K562 (cell line): ENCODE measurements around the gene APC2. TPM values are rescaled to one million over a fixed set of nuclear protein-coding genes. Genes with fewer than 3 reads are reported as not detected.

ENCODE experiments used
- ATAC-seq: fragments of 200-7000 bp; cut with Tn5 transposase; 3 replicates; pipeline ENCODE4 v1.9.1; 2020; ENCODE audit warnings: moderate library complexity
- BruUV-seq: library from RNA; stranded (reverse); fragments of 400-500 nt; replicated peaks from 2 replicates; lab custom pipeline; 2021; lab: Mats Ljungman, UMichigan
- CTCF ChIA-PET: fragments of 300-600 bp; formaldehyde crosslinking; extraction: SDS; loops from one replicate; lab custom pipeline; 2021; ENCODE audit warnings: low intra/inter-chr PET ratio; lab: Yijun Ruan, JAX
- POLR2A ChIA-PET: fragments of 300-600, 350-650 bp; sonication (Branson Sonifier 250); formaldehyde crosslinking; extraction: SDS; loops from one replicate; lab custom pipeline; 2021; ENCODE audit warnings: antibody characterized with exemption, inconsistent platforms; lab: Yijun Ruan, JAX
- DNase-seq, 4 experiments: peaks; one replicate each; pipeline versions ENCODE4 v3.0.0 to v3.0.0-alpha.2; 2011 to 2018; ENCODE audit warnings: low spot score in 3 of 4, mixed read lengths in 3 of 4; ENCODE audit errors: extremely low read depth in 1 of 4
- FAIRE-seq: peaks from 2 replicates; lab custom pipeline; 2011; peaks lifted over from hg19 to GRCh38; lab: Jason Lieb, UNC
- H2AFZ ChIP-seq: 2 replicates; pipeline ENCODE4 v1.6.0; 2011; ENCODE audit warnings: low read depth, low read length, control low read depth, inconsistent platforms
- H3K27ac ChIP-seq: fragments of 200-600 bp; 3 replicates; pipeline ENCODE4 v1.8.0; 2011; ENCODE audit warnings: low read depth, mild to moderate bottlenecking, control low read depth, inconsistent platforms, low read length, moderate library complexity, mixed read lengths; ENCODE audit errors: extremely low read depth
- H3K27me3 ChIP-seq, 2 experiments: fragments of 300-600 bp in 1 of 2; 2 replicates in 1 of 2; 3 replicates in 1 of 2; pipeline versions ENCODE4 v1.6.0 to v1.8.0; 2011; ENCODE audit warnings: inconsistent platforms in 2 of 2, low read length in 2 of 2, mild to moderate bottlenecking in 1 of 2, mixed read lengths in 1 of 2, moderate library complexity in 1 of 2; ENCODE audit not compliant: control insufficient read depth in 2 of 2, insufficient read depth in 2 of 2
- H3K36me3 ChIP-seq: fragments of 300-600 bp; 3 replicates; pipeline ENCODE4 v1.8.0; 2011; ENCODE audit warnings: mild to moderate bottlenecking, low read length, inconsistent platforms; ENCODE audit not compliant: control insufficient read depth, insufficient read depth
- H3K4me1 ChIP-seq, 2 experiments: fragments of 200-600 bp in 1 of 2; replicated peaks in 1 of 2; 2 replicates in 1 of 2; 3 replicates in 1 of 2; pipeline versions ENCODE4 v1.5.1 to v1.8.0; 2011; ENCODE audit warnings: inconsistent platforms in 2 of 2, low read length in 2 of 2, mild to moderate bottlenecking in 1 of 2, mixed read lengths in 1 of 2, moderate library complexity in 1 of 2; ENCODE audit not compliant: control insufficient read depth in 2 of 2, insufficient read depth in 2 of 2
- H3K4me2 ChIP-seq: 2 replicates; pipeline ENCODE4 v1.6.1; 2011; ENCODE audit warnings: low read length, control low read depth, inconsistent platforms, mixed read lengths; ENCODE audit not compliant: insufficient read depth
- H3K4me3 ChIP-seq: fragments of 200-600 bp; sonication (generic), shearing (Covaris generic); 2 replicates; pipeline ENCODE4 v1.5.1; 2016; ENCODE audit warnings: control low read depth, inconsistent platforms
- H3K79me2 ChIP-seq: fragments of 200-600 bp; 3 replicates; pipeline ENCODE4 v1.8.0; 2011; ENCODE audit warnings: low read length, inconsistent platforms; ENCODE audit not compliant: control insufficient read depth, insufficient read depth
- H3K9ac ChIP-seq, 2 experiments: 2 replicates each; pipeline versions ENCODE4 v1.6.0 to v1.6.1; 2011; ENCODE audit warnings: low read depth in 2 of 2, low read length in 2 of 2, control low read depth in 1 of 2, inconsistent platforms in 1 of 2, mild to moderate bottlenecking in 1 of 2, mixed read lengths in 1 of 2; ENCODE audit not compliant: insufficient read depth in 1 of 2
- H3K9me1 ChIP-seq: one replicate; pipeline ENCODE4 v1.6.0; 2011; ENCODE audit warnings: inconsistent platforms, mild to moderate bottlenecking, low read length, moderate library complexity; ENCODE audit not compliant: control insufficient read depth, insufficient read depth
- H3K9me3 ChIP-seq: replicated peaks from 2 replicates; pipeline ENCODE4 v1.5.1; 2011; ENCODE audit warnings: low read depth, low read length, inconsistent platforms; ENCODE audit not compliant: control insufficient read depth, insufficient read depth
- H4K20me1 ChIP-seq: replicated peaks from 2 replicates; pipeline ENCODE4 v1.6.1; 2011; ENCODE audit warnings: low read length, inconsistent platforms, mixed read lengths; ENCODE audit not compliant: control insufficient read depth, insufficient read depth
- ELF4 ChIP-seq: fragments of 450-650 bp; formaldehyde crosslinking; IDR thresholded peaks from 2 replicates; pipeline ENCODE4 v1.4.0; 2022; ENCODE audit warnings: missing genetic modification characterization
- FIP1L1 ChIP-seq: fragments of 200-400 bp; formaldehyde crosslinking; IDR thresholded peaks from 2 replicates; pipeline ENCODE4 v1.6.1; 2018; ENCODE audit warnings: mild to moderate bottlenecking, low read depth, low read length; ENCODE audit not compliant: poor library complexity, severe bottlenecking
- KDM1A ChIP-seq, 2 experiments: fragments of 450-650 bp; IDR thresholded peaks; 2 replicates each; pipeline ENCODE4 v1.6.1; 2016; ENCODE audit warnings: mild to moderate bottlenecking in 2 of 2
- MYNN ChIP-seq, 2 experiments: sonication (generic); formaldehyde crosslinking in 1 of 2; IDR thresholded peaks; 2 replicates each; pipeline versions ENCODE4 v1.5.0 to v1.6.1; 2016 to 2020; ENCODE audit warnings: antibody characterized with exemption in 1 of 2, missing genetic modification reagents in 1 of 2
- NFIC ChIP-seq: fragments of 450-650 bp; IDR thresholded peaks from 2 replicates; pipeline ENCODE4 v1.6.1; 2017; ENCODE audit warnings: mild to moderate bottlenecking, inconsistent platforms
- NRF1 ChIP-seq, 2 experiments: fragments of 450-650 bp; IDR thresholded peaks in 1 of 2; conservative IDR thresholded peaks in 1 of 2; 2 replicates each; pipeline ENCODE4 v1.6.1; 2014; ENCODE audit warnings: mild to moderate bottlenecking in 2 of 2
- PCBP1 ChIP-seq: fragments of 200-400 bp; formaldehyde crosslinking; IDR thresholded peaks from 2 replicates; pipeline ENCODE4 v1.6.1; 2018; ENCODE audit warnings: mild to moderate bottlenecking, low read depth, low read length; ENCODE audit not compliant: poor library complexity, severe bottlenecking
- PHF20 ChIP-seq: fragments of 450-650 bp; IDR thresholded peaks from 2 replicates; pipeline ENCODE4 v1.6.1; 2018; ENCODE audit not compliant: partially characterized antibody
- POLR2A ChIP-seq: fragments of 450-650 bp; conservative IDR thresholded peaks from 2 replicates; pipeline ENCODE4 v1.6.1; 2016
- STAT5A ChIP-seq: IDR thresholded peaks from 2 replicates; pipeline ENCODE4 v1.6.1; 2012; ENCODE audit warnings: low read length, inconsistent platforms, borderline replicate concordance
- SUPT5H ChIP-seq: fragments of 450-650 bp; IDR thresholded peaks from 2 replicates; pipeline ENCODE4 v1.6.1; 2016
- TARDBP ChIP-seq: fragments of 450-650 bp; IDR thresholded peaks from 2 replicates; pipeline ENCODE4 v1.6.1; 2016
- ZBED1 ChIP-seq: IDR thresholded peaks from 2 replicates; pipeline ENCODE4 v1.6.1; 2014
- ZNF224 ChIP-seq: sonication (generic); formaldehyde crosslinking; IDR thresholded peaks from 2 replicates; pipeline ENCODE4 v1.8.0; 2022; ENCODE audit warnings: mild to moderate bottlenecking, missing genetic modification reagents
- ZNF408 ChIP-seq: fragments of 250-450 bp; sonication (Bioruptor Pico); IDR thresholded peaks from 2 replicates; pipeline ENCODE4 v1.4.0; 2020; ENCODE audit warnings: low read depth, mild to moderate bottlenecking, moderate library complexity
- ZNF584 ChIP-seq: fragments of 200-800 bp; sonication (Bioruptor generic); IDR thresholded peaks from 2 replicates; pipeline ENCODE4 v1.6.1; 2016; ENCODE audit warnings: low read depth, mild to moderate bottlenecking, missing genetic modification characterization, missing compliant biosample characterization
- ZNF696 ChIP-seq: fragments of 250-450 bp; sonication (Bioruptor Pico); conservative IDR thresholded peaks from 2 replicates; pipeline ENCODE4 v1.4.0; 2020; ENCODE audit warnings: mild to moderate bottlenecking, moderate library complexity
- ZNF764 ChIP-seq: fragments of 250-450 bp; sonication (Bioruptor Pico); IDR thresholded peaks from 2 replicates; pipeline ENCODE4 v1.4.0; 2020; ENCODE audit warnings: low read depth, mild to moderate bottlenecking, moderate library complexity
- WGBS: fragments of 100-300 bp; shearing (Covaris generic); methylation state at CpG from one replicate; pipeline ENCODE4 v1.1.6; 2016; ENCODE audit warnings: low coverage, mixed read lengths; ENCODE audit not compliant: insufficient coverage; ENCODE audit errors: missing lambda C conversion rate; 5-methylcytosine and 5-hydroxymethylcytosine counted together
- in situ Hi-C: fragments of 300-500 bp; cut with MboI; formaldehyde crosslinking; loops from 4 replicates; pipeline ENCODE4 v1.15.0; 2018; ENCODE audit warnings: inconsistent platforms, mixed read lengths
- intact Hi-C: fragments of 100-400 bp; cut with micrococcal nuclease; formaldehyde crosslinking; loops from 2 replicates; pipeline ENCODE4 v1.14.2; 2022
- polyA plus RNA-seq, 8 experiments: library from polyadenylated mRNA; depleted of rRNA in 4 of 8; stranded (reverse) in 5 of 8; unstranded in 3 of 8; fragments of >200 nt; fragmentation: Nextera tagmentation in 2 of 8; fragmentation: Illumina TruSeq in 1 of 8; extraction: Ambion mirVana in 2 of 8; extraction: Trizol in 1 of 8; gene quantifications; 2 replicates each; pipeline versions ENCODE4 v1.2.1 to v1.2.3, GENCODE V29; 2011 to 2014; ENCODE audit warnings: inconsistent platforms in 1 of 8, missing spikeins in 1 of 8
- total RNA-seq, 7 experiments: library from RNA; depleted of rRNA in 6 of 7; stranded (reverse); fragments of >200 nt in 6 of 7; fragmentation: Illumina TruSeq in 2 of 7; extraction: Trizol in 2 of 7; gene quantifications; 2 replicates each; pipeline versions ENCODE4 v1.2.1 to v1.2.3, GENCODE V29; 2011 to 2021; ENCODE audit warnings: low replicate concordance in 1 of 7
- TF ChIP-seq, protein P1 (sequence below): fragments of 450-650 bp; formaldehyde crosslinking; IDR thresholded peaks from 2 replicates; pipeline ENCODE4 v1.4.0; 2022; ENCODE audit warnings: mild to moderate bottlenecking, moderate library complexity
- TF ChIP-seq, protein P2 (sequence below): IDR thresholded peaks from 2 replicates; pipeline ENCODE4 v1.6.1; 2011; ENCODE audit warnings: borderline replicate concordance, low read depth, mild to moderate bottlenecking, moderate library complexity, low read length; ENCODE audit not compliant: insufficient read depth, poor library complexity, severe bottlenecking

Gene APC2
- total and polyA plus RNA-seq, 9 of the 15 experiments (the other 6 are each of a cell fraction or from before 2014, with no cell fraction given): 0.01 to 0.40 (median 0.05) TPM; not detected in 3

DNA sequence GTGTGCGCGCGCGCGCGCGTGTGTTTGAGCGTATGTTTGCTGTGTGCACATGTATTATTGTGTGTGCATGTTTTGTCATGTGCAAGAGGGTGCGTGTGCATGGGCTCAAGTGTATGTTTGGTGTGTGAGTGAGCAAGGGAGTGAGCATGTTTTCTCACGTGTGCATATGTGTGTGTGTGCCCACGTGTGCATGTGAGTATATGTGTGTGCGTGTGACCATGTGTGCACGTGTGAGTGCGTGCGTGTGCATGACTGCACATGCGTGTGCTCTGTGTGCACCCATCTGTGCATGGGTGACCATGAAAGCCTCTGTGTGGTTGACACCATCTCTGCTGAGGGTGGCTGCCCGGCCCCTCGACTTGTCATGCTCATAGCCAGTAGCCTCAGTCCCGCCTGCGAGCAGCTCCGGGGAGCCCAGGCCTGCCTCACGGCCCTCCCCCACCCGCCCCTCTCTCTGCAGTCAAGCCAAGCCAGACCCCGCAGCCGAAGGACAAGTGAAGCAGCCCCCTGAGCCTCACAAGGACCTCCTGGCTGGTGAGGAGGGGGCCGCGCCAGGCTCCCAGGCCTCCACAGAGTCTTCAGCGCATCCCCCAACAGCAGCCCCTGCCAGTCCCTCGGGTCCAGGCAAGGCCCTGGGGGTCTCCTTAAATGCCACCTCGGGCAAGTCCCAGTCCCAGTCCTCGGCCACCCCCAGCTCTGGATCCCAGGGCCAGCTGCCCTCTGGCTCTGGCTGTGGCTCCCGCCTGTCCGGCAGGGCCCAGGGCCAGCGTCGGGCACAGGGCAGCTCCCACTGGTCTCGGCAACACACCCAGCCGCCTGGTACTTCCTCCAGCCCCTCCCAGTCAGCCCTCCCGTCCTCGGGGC lies 47.0 kb downstream of the APC2 start:
- in situ Hi-C loops: no loop called here
- no peak for FAIRE-seq

More for the DNA sequence above, 47.0 kb downstream of the APC2 start:
- ChIA-PET POLR2A (no interaction called here), CTCF (no interaction called here)
- 0 out of 4 replicates have a peak overlapping the region, but pooled peaks of 1 of the 2 experiments have one; percentile 61 for H3K9ac ChIP-seq
- no TSS peak for BruUV-seq
- DNase-seq (no peak), ATAC-seq (no peak)
- WGBS: 87% methylated on average over 32 of the region's 39 CpGs
- H3K4me3 ChIP-seq: no peak overlapping the region
- peaks cover 6% of the 10 kb centered on the region; the same call in 1 of the 2 replicates for H4K20me1 ChIP-seq
- no peak overlapping the region for H3K4me2 ChIP-seq
- H3K36me3 ChIP-seq: no peaks in the 10 kb centered on the region
- H2AFZ ChIP-seq: no peak overlapping the region
- no peaks in the 10 kb centered on the region for H3K27me3 ChIP-seq
- no peak overlapping the region for H3K27ac ChIP-seq
- H3K9me3 ChIP-seq: no peaks in the 10 kb centered on the region
- H3K4me1 ChIP-seq: peaks cover 21 to 82% of the 10 kb centered on the region in 2 experiments
- intact Hi-C loops: no loop called here
- H3K79me2 ChIP-seq: peaks cover 17% of the 10 kb centered on the region
- no peaks in the 10 kb centered on the region for H3K9me1 ChIP-seq
- 0 out of 2 replicates have a peak, but pooled peaks have one; percentile 38 for TF ChIP-seq MYNN (IDR thresholded peaks at IDR 0.05)
- TF ChIP-seq MYNN (CRISPR knock-in tag; IDR thresholded peaks at IDR 0.05): no peak
- TF ChIP-seq POLR2A: peak; percentile 55; the same call in 1 of the 2 replicates
- peak; percentile 22 for TF ChIP-seq FIP1L1
- TF ChIP-seq ZNF764 (CRISPR knock-in tag): no peak
- peak; percentile 20 to 29; a peak in 1 of 4 replicates for TF ChIP-seq NRF1 (conservative IDR thresholded peaks at IDR 0.05 in 1 of 2, IDR thresholded peaks at IDR 0.05 in 1 of 2)
- TF ChIP-seq NFIC: no peak
- no peak for TF ChIP-seq ZNF408 (CRISPR knock-in tag)
- TF ChIP-seq ELF4 (CRISPR knock-in tag): no peak
- TF ChIP-seq, protein P1, sequence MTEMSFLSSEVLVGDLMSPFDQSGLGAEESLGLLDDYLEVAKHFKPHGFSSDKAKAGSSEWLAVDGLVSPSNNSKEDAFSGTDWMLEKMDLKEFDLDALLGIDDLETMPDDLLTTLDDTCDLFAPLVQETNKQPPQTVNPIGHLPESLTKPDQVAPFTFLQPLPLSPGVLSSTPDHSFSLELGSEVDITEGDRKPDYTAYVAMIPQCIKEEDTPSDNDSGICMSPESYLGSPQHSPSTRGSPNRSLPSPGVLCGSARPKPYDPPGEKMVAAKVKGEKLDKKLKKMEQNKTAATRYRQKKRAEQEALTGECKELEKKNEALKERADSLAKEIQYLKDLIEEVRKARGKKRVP (CRISPR knock-in tag): no peak
- TF ChIP-seq PHF20: peak; percentile 57
- no peak for TF ChIP-seq ZNF584 (CRISPR knock-in tag)
- TF ChIP-seq TARDBP: peak; percentile 67; the same call in 1 of the 2 replicates
- TF ChIP-seq ZNF696 (CRISPR knock-in tag): no peak
- peak; percentile 35 for TF ChIP-seq PCBP1
- TF ChIP-seq ZBED1: no peak
- TF ChIP-seq, protein P2, sequence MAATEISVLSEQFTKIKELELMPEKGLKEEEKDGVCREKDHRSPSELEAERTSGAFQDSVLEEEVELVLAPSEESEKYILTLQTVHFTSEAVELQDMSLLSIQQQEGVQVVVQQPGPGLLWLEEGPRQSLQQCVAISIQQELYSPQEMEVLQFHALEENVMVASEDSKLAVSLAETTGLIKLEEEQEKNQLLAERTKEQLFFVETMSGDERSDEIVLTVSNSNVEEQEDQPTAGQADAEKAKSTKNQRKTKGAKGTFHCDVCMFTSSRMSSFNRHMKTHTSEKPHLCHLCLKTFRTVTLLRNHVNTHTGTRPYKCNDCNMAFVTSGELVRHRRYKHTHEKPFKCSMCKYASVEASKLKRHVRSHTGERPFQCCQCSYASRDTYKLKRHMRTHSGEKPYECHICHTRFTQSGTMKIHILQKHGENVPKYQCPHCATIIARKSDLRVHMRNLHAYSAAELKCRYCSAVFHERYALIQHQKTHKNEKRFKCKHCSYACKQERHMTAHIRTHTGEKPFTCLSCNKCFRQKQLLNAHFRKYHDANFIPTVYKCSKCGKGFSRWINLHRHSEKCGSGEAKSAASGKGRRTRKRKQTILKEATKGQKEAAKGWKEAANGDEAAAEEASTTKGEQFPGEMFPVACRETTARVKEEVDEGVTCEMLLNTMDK: no peak
- peak in 1 of 2 experiments; percentile 96; a peak in 2 of 4 replicates for TF ChIP-seq KDM1A (IDR thresholded peaks at IDR 0.05)
- 0 out of 2 replicates have a peak, but pooled peaks have one; percentile 13 for TF ChIP-seq STAT5A
- TF ChIP-seq SUPT5H: peak; percentile 53
- TF ChIP-seq ZNF224 (CRISPR knock-in tag): no peak
